ENCODE measurements around the gene SMYD1.

SMYD1 gene

GRCh38 chr2:88070055-88070454 is 2.4 kb downstream of the SMYD1 start:
- Histone ChIP-seq H3K9me3 (ENCODE audit: control insufficient read depth, insufficient read depth, low read length) (no peaks in the 10 kb centered on the region), H3K27me3 (ENCODE audit: control insufficient read depth, insufficient read depth, low read length) (no peaks in the 10 kb centered on the region), H3K36me3 (ENCODE audit: control insufficient read depth, insufficient read depth, low read length) (no peaks in the 10 kb centered on the region), H3K4me3 (ENCODE audit: low read length) (no peak overlapping the region), H3K27ac (ENCODE audit: low read length) (no peak overlapping the region), H3K4me1 (ENCODE audit: control insufficient read depth, insufficient read depth, low read length) (no peaks in the 10 kb centered on the region)
- 100% methylated on average over 1 of the region's 1 CpG for WGBS (ENCODE audit: insufficient coverage, insufficient read length)
- no peak for DNase-seq (ENCODE audit: low read depth, low spot score)

- no peak overlapping the region for H3K4me3 ChIP-seq (ENCODE audit: low read length)
- H3K27ac ChIP-seq (ENCODE audit: low read length): no peak overlapping the region
- no CpG with 5 or more reads among the region's 2 CpGs for WGBS (ENCODE audit: insufficient coverage, insufficient read length)
- no peaks in the 10 kb centered on the region for H3K36me3 ChIP-seq (ENCODE audit: control insufficient read depth, insufficient read depth, low read length)
- no peak for DNase-seq (ENCODE audit: low read depth, low spot score)
- H3K27me3 ChIP-seq (ENCODE audit: control insufficient read depth, insufficient read depth, low read length): no peaks in the 10 kb centered on the region
- no peaks in the 10 kb centered on the region for H3K9me3 ChIP-seq (ENCODE audit: control insufficient read depth, insufficient read depth, low read length)
- H3K4me1 ChIP-seq (ENCODE audit: control insufficient read depth, insufficient read depth, low read length): no peaks in the 10 kb centered on the region
Observed at GRCh38 chr2:88071365-88071764, 3.7 kb downstream of the SMYD1 start.

- no peaks in the 10 kb centered on the region for H3K36me3 ChIP-seq (ENCODE audit: control insufficient read depth, insufficient read depth, low read length)
Observed at GRCh38 chr2:88074150-88074549, 6.5 kb downstream of the SMYD1 start.

GRCh38 chr2:88074854-88075292 is 7.2 kb downstream of the SMYD1 start:
- H3K27ac ChIP-seq (ENCODE audit: low read length): no peak overlapping the region
- no peaks in the 10 kb centered on the region for H3K27me3 ChIP-seq (ENCODE audit: control insufficient read depth, insufficient read depth, low read length)
- H3K9me3 ChIP-seq (ENCODE audit: control insufficient read depth, insufficient read depth, low read length): no peaks in the 10 kb centered on the region
- 100% methylated on average over 1 of the region's 4 CpGs for WGBS (ENCODE audit: insufficient coverage, insufficient read length)
- DNase-seq (ENCODE audit: low read depth, low spot score): no peak
- no peaks in the 10 kb centered on the region for H3K36me3 ChIP-seq (ENCODE audit: control insufficient read depth, insufficient read depth, low read length)
- no peak overlapping the region for H3K4me3 ChIP-seq (ENCODE audit: low read length)
- H3K4me1 ChIP-seq (ENCODE audit: control insufficient read depth, insufficient read depth, low read length): no peaks in the 10 kb centered on the region

More at GRCh38 chr2:88074150-88074549, 6.5 kb downstream of the SMYD1 start:
- Histone ChIP-seq H3K4me1 (ENCODE audit: control insufficient read depth, insufficient read depth, low read length) (no peaks in the 10 kb centered on the region), H3K9me3 (ENCODE audit: control insufficient read depth, insufficient read depth, low read length) (no peaks in the 10 kb centered on the region), H3K27me3 (ENCODE audit: control insufficient read depth, insufficient read depth, low read length) (no peaks in the 10 kb centered on the region), H3K27ac (ENCODE audit: low read length) (no peak overlapping the region), H3K4me3 (ENCODE audit: low read length) (no peak overlapping the region)
- DNase-seq (ENCODE audit: low read depth, low spot score): no peak

- Histone ChIP-seq H3K27ac (ENCODE audit: low read length) (no peak overlapping the region), H3K36me3 (ENCODE audit: control insufficient read depth, insufficient read depth, low read length) (no peaks in the 10 kb centered on the region), H3K4me3 (ENCODE audit: low read length) (no peak overlapping the region), H3K4me1 (ENCODE audit: control insufficient read depth, insufficient read depth, low read length) (no peaks in the 10 kb centered on the region), H3K27me3 (ENCODE audit: control insufficient read depth, insufficient read depth, low read length) (no peaks in the 10 kb centered on the region), H3K9me3 (ENCODE audit: control insufficient read depth, insufficient read depth, low read length) (no peaks in the 10 kb centered on the region)
- DNase-seq (ENCODE audit: low read depth, low spot score): no peak
- no CpG with 5 or more reads among the region's 8 CpGs for WGBS (ENCODE audit: insufficient coverage, insufficient read length)
Observed at GRCh38 chr2:88077080-88077479, 9.5 kb downstream of the SMYD1 start.

GRCh38 chr2:88078643-88079172 is 11.1 kb downstream of the SMYD1 start:
- H3K27ac ChIP-seq (ENCODE audit: low read length): no peak overlapping the region
- DNase-seq (ENCODE audit: low read depth, low spot score): no peak
- no CpG with 5 or more reads among the region's 3 CpGs for WGBS (ENCODE audit: insufficient coverage, insufficient read length)
- H3K4me3 ChIP-seq (ENCODE audit: low read length): no peak overlapping the region
- no peaks in the 10 kb centered on the region for H3K36me3 ChIP-seq (ENCODE audit: control insufficient read depth, insufficient read depth, low read length)
- H3K27me3 ChIP-seq (ENCODE audit: control insufficient read depth, insufficient read depth, low read length): no peaks in the 10 kb centered on the region
- peaks cover 3% of the 10 kb centered on the region; the same call in 1 of the 2 replicates for H3K4me1 ChIP-seq (ENCODE audit: control insufficient read depth, insufficient read depth, low read length)
- H3K9me3 ChIP-seq (ENCODE audit: control insufficient read depth, insufficient read depth, low read length): no peaks in the 10 kb centered on the region

- Histone ChIP-seq H3K9me3 (ENCODE audit: control insufficient read depth, insufficient read depth, low read length) (no peaks in the 10 kb centered on the region), H3K27ac (ENCODE audit: low read length) (no peak overlapping the region), H3K4me1 (ENCODE audit: control insufficient read depth, insufficient read depth, low read length) (peaks cover 3% of the 10 kb centered on the region; the same call in 1 of the 2 replicates), H3K27me3 (ENCODE audit: control insufficient read depth, insufficient read depth, low read length) (no peaks in the 10 kb centered on the region; the same call in 1 of the 2 replicates), H3K4me3 (ENCODE audit: low read length) (no peak overlapping the region), H3K36me3 (ENCODE audit: control insufficient read depth, insufficient read depth, low read length) (no peaks in the 10 kb centered on the region)
- no CpG with 5 or more reads among the region's 2 CpGs for WGBS (ENCODE audit: insufficient coverage, insufficient read length)
- no peak for DNase-seq (ENCODE audit: low read depth, low spot score)
Observed at GRCh38 chr2:88080545-88080944, 12.9 kb downstream of the SMYD1 start.

- no peak overlapping the region for H3K27ac ChIP-seq (ENCODE audit: low read length)
- no peak overlapping the region for H3K4me3 ChIP-seq (ENCODE audit: low read length)
- H3K36me3 ChIP-seq (ENCODE audit: control insufficient read depth, insufficient read depth, low read length): no peaks in the 10 kb centered on the region
- no peak for DNase-seq (ENCODE audit: low read depth, low spot score)
- H3K9me3 ChIP-seq (ENCODE audit: control insufficient read depth, insufficient read depth, low read length): no peaks in the 10 kb centered on the region
- H3K27me3 ChIP-seq (ENCODE audit: control insufficient read depth, insufficient read depth, low read length): no peaks in the 10 kb centered on the region; the same call in 1 of the 2 replicates
- H3K4me1 ChIP-seq (ENCODE audit: control insufficient read depth, insufficient read depth, low read length): peaks cover 3% of the 10 kb centered on the region; the same call in 1 of the 2 replicates
- no CpG with 5 or more reads among the region's 4 CpGs for WGBS (ENCODE audit: insufficient coverage, insufficient read length)
Observed at GRCh38 chr2:88081924-88082608, 14.4 kb downstream of the SMYD1 start.

GRCh38 chr2:88082781-88083180 is 15.2 kb downstream of the SMYD1 start:
- no peak for DNase-seq (ENCODE audit: low read depth, low spot score)
- WGBS (ENCODE audit: insufficient coverage, insufficient read length): no CpG with 5 or more reads among the region's 1 CpG
- no peaks in the 10 kb centered on the region; the same call in 1 of the 2 replicates for H3K27me3 ChIP-seq (ENCODE audit: control insufficient read depth, insufficient read depth, low read length)

GRCh38 chr2:88085099-88085498 is 17.5 kb downstream of the SMYD1 start:
- no peaks in the 10 kb centered on the region for H3K9me3 ChIP-seq (ENCODE audit: control insufficient read depth, insufficient read depth, low read length)
- no peak for DNase-seq (ENCODE audit: low read depth, low spot score)
- H3K27ac ChIP-seq (ENCODE audit: low read length): no peak overlapping the region
- H3K27me3 ChIP-seq (ENCODE audit: control insufficient read depth, insufficient read depth, low read length): no peaks in the 10 kb centered on the region; the same call in 1 of the 2 replicates
- H3K4me3 ChIP-seq (ENCODE audit: low read length): no peak overlapping the region
- H3K36me3 ChIP-seq (ENCODE audit: control insufficient read depth, insufficient read depth, low read length): no peaks in the 10 kb centered on the region
- H3K4me1 ChIP-seq (ENCODE audit: control insufficient read depth, insufficient read depth, low read length): peaks cover 3% of the 10 kb centered on the region; the same call in 1 of the 2 replicates
- no CpG with 5 or more reads among the region's 2 CpGs for WGBS (ENCODE audit: insufficient coverage, insufficient read length)

More at GRCh38 chr2:88082781-88083180, 15.2 kb downstream of the SMYD1 start:
- Histone ChIP-seq H3K36me3 (ENCODE audit: control insufficient read depth, insufficient read depth, low read length) (no peaks in the 10 kb centered on the region), H3K27ac (ENCODE audit: low read length) (no peak overlapping the region), H3K4me3 (ENCODE audit: low read length) (no peak overlapping the region), H3K9me3 (ENCODE audit: control insufficient read depth, insufficient read depth, low read length) (no peaks in the 10 kb centered on the region), H3K4me1 (ENCODE audit: control insufficient read depth, insufficient read depth, low read length) (peaks cover 3% of the 10 kb centered on the region; the same call in 1 of the 2 replicates)
